Measurements from ENCODE around the gene SMIM12. TPM values are rescaled to one million over a fixed set of nuclear protein-coding genes. Genes with fewer than 3 reads are reported as not detected.
A peak's percentile ranks its signal among the peaks of the same experiment; 100 is the strongest.

SMIM12 gene
- total RNA-seq, 1 donor from 2014 or later = 9.5 TPM

GRCh38 chr1:34879230-34879629 lies 19.7 kb upstream of the SMIM12 start:
- H3K27ac ChIP-seq = no peak overlapping the region
- H3K79me2 ChIP-seq (ENCODE audit: low read depth) = no peaks in the 10 kb centered on the region
- H3K9ac ChIP-seq = no peak overlapping the region
- H3K4me1 ChIP-seq = no peaks in the 10 kb centered on the region
- TF ChIP-seq EZH2 (IDR thresholded peaks at IDR 0.05) = no peak
- no peak for TF ChIP-seq EZH2phosphoT487 (IDR thresholded peaks at IDR 0.05)
- TF ChIP-seq CTCF (IDR thresholded peaks at IDR 0.05) = no peak
- H4K20me1 ChIP-seq (ENCODE audit: low read depth) = no peaks in the 10 kb centered on the region
- no peaks in the 10 kb centered on the region for H3K36me3 Mint-ChIP-seq
- no peaks in the 10 kb centered on the region for H3K4me1 Mint-ChIP-seq
- peaks cover 8% of the 10 kb centered on the region for H3K27me3 Mint-ChIP-seq (ENCODE audit: insufficient read depth, low read depth)
- peak; percentile 59 for DNase-seq (ENCODE audit: low spot score)
- H3K9me3 ChIP-seq (ENCODE audit: low read depth) = no peaks in the 10 kb centered on the region
- H3F3A ChIP-seq (ENCODE audit: low read depth) = no peaks in the 10 kb centered on the region
- H3K4me3 Mint-ChIP-seq = no peak overlapping the region
- no peak overlapping the region for H3K4me3 ChIP-seq
- no peaks in the 10 kb centered on the region for H3K9me3 Mint-ChIP-seq
- no peaks in the 10 kb centered on the region for H3K36me3 ChIP-seq
- H2AFZ ChIP-seq (replicated peaks) = no peak overlapping the region
- H3K27me3 ChIP-seq = peaks cover 42% of the 10 kb centered on the region
- H3K27ac Mint-ChIP-seq = no peak overlapping the region
- peak overlapping the region; percentile 53 for H3K4me2 ChIP-seq

GRCh38 chr1:34876406-34876805 lies 16.9 kb upstream of the SMIM12 start:
- no peaks in the 10 kb centered on the region for H3K79me2 ChIP-seq (ENCODE audit: low read depth)

GRCh38 chr1:34874296-34874952 lies 14.9 kb upstream of the SMIM12 start:
- no peaks in the 10 kb centered on the region for H4K20me1 ChIP-seq (ENCODE audit: low read depth)
- H3K4me1 Mint-ChIP-seq = peaks cover 9% of the 10 kb centered on the region
- peaks cover 23% of the 10 kb centered on the region for H3K27me3 ChIP-seq
- peaks cover 8% of the 10 kb centered on the region for H3K27me3 Mint-ChIP-seq (ENCODE audit: insufficient read depth, low read depth)
- no peaks in the 10 kb centered on the region for H3K4me1 ChIP-seq
- H3K9me3 Mint-ChIP-seq = no peaks in the 10 kb centered on the region
- no peak overlapping the region for H2AFZ ChIP-seq (replicated peaks)
- TF ChIP-seq EZH2 (IDR thresholded peaks at IDR 0.05) (no peak), CTCF (IDR thresholded peaks at IDR 0.05) (no peak), EZH2phosphoT487 (IDR thresholded peaks at IDR 0.05) (no peak)
- no peaks in the 10 kb centered on the region for H3K9me3 ChIP-seq (ENCODE audit: low read depth)
- H3K36me3 ChIP-seq = no peaks in the 10 kb centered on the region
- H3K27ac ChIP-seq = no peak overlapping the region
- H3K4me3 Mint-ChIP-seq = no peak overlapping the region
- no peak overlapping the region for H3K4me3 ChIP-seq
- H3F3A ChIP-seq (ENCODE audit: low read depth) = no peaks in the 10 kb centered on the region
- no peaks in the 10 kb centered on the region for H3K36me3 Mint-ChIP-seq
- no peaks in the 10 kb centered on the region for H3K79me2 ChIP-seq (ENCODE audit: low read depth)
- DNase-seq (ENCODE audit: low spot score) = no peak
- no peak overlapping the region for H3K9ac ChIP-seq
- H3K4me2 ChIP-seq = no peak overlapping the region
- no peak overlapping the region for H3K27ac Mint-ChIP-seq

More at GRCh38 chr1:34876406-34876805, 16.9 kb upstream of the SMIM12 start:
- H3K27me3 Mint-ChIP-seq (ENCODE audit: insufficient read depth, low read depth) = peaks cover 4% of the 10 kb centered on the region
- Histone ChIP-seq H4K20me1 (ENCODE audit: low read depth) (no peaks in the 10 kb centered on the region), H2AFZ (replicated peaks) (no peak overlapping the region), H3K4me3 (no peak overlapping the region), H3K4me1 (no peaks in the 10 kb centered on the region), H3K4me2 (no peak overlapping the region), H3K9ac (no peak overlapping the region), H3K27ac (no peak overlapping the region), H3F3A (ENCODE audit: low read depth) (no peaks in the 10 kb centered on the region), H3K36me3 (no peaks in the 10 kb centered on the region), H3K27me3 (peaks cover 31% of the 10 kb centered on the region), H3K9me3 (ENCODE audit: low read depth) (no peaks in the 10 kb centered on the region)
- no peaks in the 10 kb centered on the region for H3K36me3 Mint-ChIP-seq
- no peaks in the 10 kb centered on the region for H3K9me3 Mint-ChIP-seq
- H3K4me3 Mint-ChIP-seq = no peak overlapping the region
- DNase-seq (ENCODE audit: low spot score) = no peak
- H3K27ac Mint-ChIP-seq = no peak overlapping the region
- no peaks in the 10 kb centered on the region for H3K4me1 Mint-ChIP-seq
- TF ChIP-seq EZH2phosphoT487 (IDR thresholded peaks at IDR 0.05) (no peak), EZH2 (IDR thresholded peaks at IDR 0.05) (no peak), CTCF (IDR thresholded peaks at IDR 0.05) (no peak)

Measured in neural progenitor cell (in vitro differentiated cells).